GM23338 (cell line): ENCODE data around the gene MRM2. TPM values are rescaled to one million over a fixed set of nuclear protein-coding genes. Genes with fewer than 3 reads are reported as not detected.

Experiments
- ATAC-seq: fragments of 200-7000 bp; cut with Tn5 transposase; 3 replicates; pipeline ENCODE4 v1.9.1; 2020
- DNase-seq: peaks from one replicate; pipeline ENCODE4 v3.0.0-alpha.2; 2015; ENCODE audit warnings: low spot score
- H2AFZ ChIP-seq: fragments of 200-600 bp; sonication (generic); 2 replicates; pipeline ENCODE4 v1.8.0; 2016; ENCODE audit warnings: antibody characterized with exemption, mild to moderate bottlenecking, moderate library complexity
- H3F3A ChIP-seq: fragments of 200-600 bp; sonication (generic); replicated peaks from 2 replicates; pipeline ENCODE4 v1.8.0; 2017; ENCODE audit warnings: antibody characterized with exemption, mixed run types, low read depth
- H3K27ac ChIP-seq: fragments of 200-600 bp; sonication (generic); 2 replicates; pipeline ENCODE4 v1.6.1; 2016; ENCODE audit warnings: low read depth
- H3K27me3 ChIP-seq: fragments of 200-600 bp; sonication (generic); 2 replicates; pipeline ENCODE4 v1.8.0; 2016; ENCODE audit warnings: mild to moderate bottlenecking, mixed run types, moderate library complexity; ENCODE audit not compliant: insufficient read depth
- H3K36me3 ChIP-seq: fragments of 200-600 bp; sonication (generic); 2 replicates; pipeline ENCODE4 v1.8.0; 2016; ENCODE audit warnings: mild to moderate bottlenecking; ENCODE audit not compliant: insufficient read depth
- H3K4me1 ChIP-seq: fragments of 200-600 bp; sonication (generic); 2 replicates; pipeline ENCODE4 v1.8.0; 2016; ENCODE audit warnings: mild to moderate bottlenecking, moderate library complexity; ENCODE audit not compliant: insufficient read depth
- H3K4me2 ChIP-seq: fragments of 200-600 bp; sonication (generic); 2 replicates; pipeline ENCODE4 v1.7.1; 2017; ENCODE audit warnings: mixed run types
- H3K4me3 ChIP-seq: fragments of 200-600 bp; sonication (generic); 2 replicates; pipeline ENCODE4 v1.6.1; 2016; ENCODE audit warnings: mixed run types
- H3K79me2 ChIP-seq: fragments of 200-600 bp; sonication (generic); replicated peaks from 2 replicates; pipeline ENCODE4 v1.8.0; 2017; ENCODE audit warnings: mild to moderate bottlenecking; ENCODE audit not compliant: insufficient read depth
- H3K9me2 ChIP-seq: fragments of 200-600 bp; sonication (generic); 2 replicates; pipeline ENCODE4 v1.8.0; 2017; ENCODE audit not compliant: insufficient read depth
- H4K20me1 ChIP-seq: fragments of 200-600 bp; sonication (generic); replicated peaks from 2 replicates; pipeline ENCODE4 v1.8.0; 2017; ENCODE audit warnings: mild to moderate bottlenecking; ENCODE audit not compliant: insufficient read depth
- H3K27ac Mint-ChIP-seq: 2 replicates; pipeline ENCODE4 v1.8.0; 2020; ENCODE audit warnings: inconsistent platforms, mild to moderate bottlenecking, moderate library complexity, mixed read lengths
- H3K27me3 Mint-ChIP-seq: 3 replicates; pipeline ENCODE4 v1.8.0; 2022; ENCODE audit warnings: low read depth, mild to moderate bottlenecking, moderate library complexity, mixed read lengths, inconsistent platforms; ENCODE audit not compliant: insufficient read depth, poor library complexity
- H3K36me3 Mint-ChIP-seq: 3 replicates; pipeline ENCODE4 v1.8.0; 2021; ENCODE audit warnings: low read depth, mild to moderate bottlenecking, inconsistent platforms, moderate library complexity, mixed read lengths
- H3K4me1 Mint-ChIP-seq: 3 replicates; pipeline ENCODE4 v1.8.0; 2020; ENCODE audit warnings: mild to moderate bottlenecking, inconsistent platforms, mixed read lengths
- H3K4me3 Mint-ChIP-seq: 3 replicates; pipeline ENCODE4 v1.8.0; 2021; ENCODE audit warnings: moderate library complexity, mild to moderate bottlenecking, inconsistent platforms, mixed read lengths
- H3K9me3 Mint-ChIP-seq: 3 replicates; pipeline ENCODE4 v1.8.0; 2020; ENCODE audit warnings: moderate library complexity, mild to moderate bottlenecking, inconsistent platforms, mixed read lengths
- CREB1 ChIP-seq: fragments of 250-450 bp; sonication (Bioruptor Pico); IDR thresholded peaks from 2 replicates; pipeline ENCODE4 v1.5.0; 2020; ENCODE audit warnings: low read depth, mild to moderate bottlenecking, moderate library complexity
- CTCF ChIP-seq, 2 experiments: fragments of 200-600 bp in 1 of 2; sonication (generic) in 1 of 2; conservative IDR thresholded peaks; 2 replicates each; pipeline versions ENCODE4 v1.5.1 to v1.6.1; 2016 to 2017; ENCODE audit warnings: antibody characterized with exemption in 2 of 2, low read depth in 2 of 2, mild to moderate bottlenecking in 2 of 2, moderate library complexity in 1 of 2
- EZH2 ChIP-seq: fragments of 200-600 bp; sonication (generic); IDR thresholded peaks from one replicate; pipeline ENCODE4 v1.8.0; 2017; ENCODE audit warnings: antibody characterized with exemption, mild to moderate bottlenecking, low read depth; ENCODE audit not compliant: unreplicated experiment
- EZH2phosphoT487 ChIP-seq: fragments of 200-600 bp; sonication (generic); IDR thresholded peaks from one replicate; pipeline ENCODE4 v1.8.1; 2018; ENCODE audit warnings: antibody characterized with exemption; ENCODE audit not compliant: unreplicated experiment
- JUNB ChIP-seq: IDR thresholded peaks from one replicate; pipeline ENCODE4 v1.6.1; 2016; ENCODE audit warnings: antibody characterized with exemption; ENCODE audit not compliant: unreplicated experiment
- NANOG ChIP-seq: IDR thresholded peaks from 2 replicates; pipeline ENCODE4 v1.6.1; 2016; ENCODE audit warnings: antibody characterized with exemption, borderline replicate concordance
- POLR2AphosphoS5 ChIP-seq: IDR thresholded peaks from 2 replicates; pipeline ENCODE4 v1.6.1; 2016; ENCODE audit warnings: antibody characterized with exemption, low read depth
- STAT1 ChIP-seq: IDR thresholded peaks from one replicate; pipeline ENCODE4 v1.6.1; 2016; ENCODE audit warnings: antibody characterized with exemption; ENCODE audit not compliant: unreplicated experiment
- ZNF114 ChIP-seq: fragments of 250-450 bp; sonication (Bioruptor Pico); IDR thresholded peaks from 2 replicates; pipeline ENCODE4 v1.5.0; 2020; ENCODE audit warnings: mild to moderate bottlenecking, moderate library complexity
- ZNF331 ChIP-seq: fragments of 250-450 bp; sonication (Bioruptor Pico); IDR thresholded peaks from 2 replicates; pipeline ENCODE4 v1.5.0; 2020; ENCODE audit warnings: low read depth, mild to moderate bottlenecking, moderate library complexity
- polyA plus RNA-seq: library from polyadenylated mRNA; unstranded; fragments of >200 nt; fragmentation: Nextera tagmentation; extraction: Ambion mirVana; gene quantifications from 2 replicates; pipeline ENCODE4 v1.2.1, GENCODE V29; 2016
- total RNA-seq: library from RNA; depleted of rRNA; stranded (reverse); fragments of >200 nt; shearing (Covaris generic); gene quantifications from 2 replicates; pipeline ENCODE4 v1.2.3, GENCODE V29; 2014
- TF ChIP-seq, protein P1 (sequence below): fragments of 250-450 bp; sonication (Bioruptor Pico); IDR thresholded peaks from 2 replicates; pipeline ENCODE4 v1.5.0; 2020; ENCODE audit warnings: mild to moderate bottlenecking, moderate library complexity
- TF ChIP-seq, protein P2 (sequence below): IDR thresholded peaks from one replicate; pipeline ENCODE4 v1.6.1; 2018; ENCODE audit warnings: antibody characterized with exemption; ENCODE audit not compliant: unreplicated experiment
- TF ChIP-seq, protein P3 (sequence below): IDR thresholded peaks from 2 replicates; pipeline ENCODE4 v1.6.1; 2016; ENCODE audit warnings: antibody characterized with exemption

MRM2 gene
- total and polyA plus RNA-seq, 2 experiments from 2014 or later: 30.0 to 37.8 TPM

DNA sequence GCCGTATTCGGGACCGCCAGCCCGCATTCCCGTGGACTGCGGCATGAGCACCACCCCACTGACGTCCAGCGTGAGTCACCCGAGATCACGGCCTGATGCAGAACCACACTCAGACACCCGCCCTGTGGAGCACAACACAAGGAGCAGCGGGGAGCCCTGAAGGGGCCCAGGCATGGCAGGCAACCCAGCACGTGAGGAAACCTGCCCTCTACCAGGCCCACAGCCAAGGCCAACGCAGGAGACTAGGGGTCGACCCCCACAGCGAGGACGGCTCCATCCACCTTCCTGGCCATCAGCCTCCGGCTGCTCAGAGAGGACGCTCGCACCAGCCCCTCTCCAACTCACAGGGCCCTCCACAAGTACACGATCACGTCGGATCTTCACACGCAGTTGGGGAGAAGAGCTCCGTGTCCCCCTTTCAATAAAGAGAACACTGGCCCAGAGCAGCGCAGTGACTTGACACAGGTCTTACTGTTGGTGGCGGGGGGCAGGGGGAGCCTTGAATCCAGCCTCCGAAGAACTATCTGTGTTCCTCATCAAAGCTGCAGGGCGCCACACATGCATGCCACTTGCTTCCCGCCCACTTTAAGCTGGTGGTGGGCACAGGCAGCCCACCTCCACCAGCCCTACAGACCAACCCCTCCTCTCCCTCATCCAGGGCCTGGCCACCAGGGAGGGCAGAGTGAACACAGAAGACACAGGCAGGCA is 31.3 kb downstream of the MRM2 start:
- DNase-seq: no peak
- no peak overlapping the region for H3K4me3 Mint-ChIP-seq
- H3K27me3 ChIP-seq: no peaks in the 10 kb centered on the region
- peaks cover 77% of the 10 kb centered on the region for H3K36me3 Mint-ChIP-seq
- no peaks in the 10 kb centered on the region for H3K4me1 Mint-ChIP-seq
- no peak overlapping the region for H3K27ac ChIP-seq
- H3F3A ChIP-seq: no peaks in the 10 kb centered on the region
- peaks cover 6% of the 10 kb centered on the region; the same call in 1 of the 2 replicates for H3K79me2 ChIP-seq
- no peaks in the 10 kb centered on the region for H3K4me1 ChIP-seq
- TF ChIP-seq, protein P1, sequence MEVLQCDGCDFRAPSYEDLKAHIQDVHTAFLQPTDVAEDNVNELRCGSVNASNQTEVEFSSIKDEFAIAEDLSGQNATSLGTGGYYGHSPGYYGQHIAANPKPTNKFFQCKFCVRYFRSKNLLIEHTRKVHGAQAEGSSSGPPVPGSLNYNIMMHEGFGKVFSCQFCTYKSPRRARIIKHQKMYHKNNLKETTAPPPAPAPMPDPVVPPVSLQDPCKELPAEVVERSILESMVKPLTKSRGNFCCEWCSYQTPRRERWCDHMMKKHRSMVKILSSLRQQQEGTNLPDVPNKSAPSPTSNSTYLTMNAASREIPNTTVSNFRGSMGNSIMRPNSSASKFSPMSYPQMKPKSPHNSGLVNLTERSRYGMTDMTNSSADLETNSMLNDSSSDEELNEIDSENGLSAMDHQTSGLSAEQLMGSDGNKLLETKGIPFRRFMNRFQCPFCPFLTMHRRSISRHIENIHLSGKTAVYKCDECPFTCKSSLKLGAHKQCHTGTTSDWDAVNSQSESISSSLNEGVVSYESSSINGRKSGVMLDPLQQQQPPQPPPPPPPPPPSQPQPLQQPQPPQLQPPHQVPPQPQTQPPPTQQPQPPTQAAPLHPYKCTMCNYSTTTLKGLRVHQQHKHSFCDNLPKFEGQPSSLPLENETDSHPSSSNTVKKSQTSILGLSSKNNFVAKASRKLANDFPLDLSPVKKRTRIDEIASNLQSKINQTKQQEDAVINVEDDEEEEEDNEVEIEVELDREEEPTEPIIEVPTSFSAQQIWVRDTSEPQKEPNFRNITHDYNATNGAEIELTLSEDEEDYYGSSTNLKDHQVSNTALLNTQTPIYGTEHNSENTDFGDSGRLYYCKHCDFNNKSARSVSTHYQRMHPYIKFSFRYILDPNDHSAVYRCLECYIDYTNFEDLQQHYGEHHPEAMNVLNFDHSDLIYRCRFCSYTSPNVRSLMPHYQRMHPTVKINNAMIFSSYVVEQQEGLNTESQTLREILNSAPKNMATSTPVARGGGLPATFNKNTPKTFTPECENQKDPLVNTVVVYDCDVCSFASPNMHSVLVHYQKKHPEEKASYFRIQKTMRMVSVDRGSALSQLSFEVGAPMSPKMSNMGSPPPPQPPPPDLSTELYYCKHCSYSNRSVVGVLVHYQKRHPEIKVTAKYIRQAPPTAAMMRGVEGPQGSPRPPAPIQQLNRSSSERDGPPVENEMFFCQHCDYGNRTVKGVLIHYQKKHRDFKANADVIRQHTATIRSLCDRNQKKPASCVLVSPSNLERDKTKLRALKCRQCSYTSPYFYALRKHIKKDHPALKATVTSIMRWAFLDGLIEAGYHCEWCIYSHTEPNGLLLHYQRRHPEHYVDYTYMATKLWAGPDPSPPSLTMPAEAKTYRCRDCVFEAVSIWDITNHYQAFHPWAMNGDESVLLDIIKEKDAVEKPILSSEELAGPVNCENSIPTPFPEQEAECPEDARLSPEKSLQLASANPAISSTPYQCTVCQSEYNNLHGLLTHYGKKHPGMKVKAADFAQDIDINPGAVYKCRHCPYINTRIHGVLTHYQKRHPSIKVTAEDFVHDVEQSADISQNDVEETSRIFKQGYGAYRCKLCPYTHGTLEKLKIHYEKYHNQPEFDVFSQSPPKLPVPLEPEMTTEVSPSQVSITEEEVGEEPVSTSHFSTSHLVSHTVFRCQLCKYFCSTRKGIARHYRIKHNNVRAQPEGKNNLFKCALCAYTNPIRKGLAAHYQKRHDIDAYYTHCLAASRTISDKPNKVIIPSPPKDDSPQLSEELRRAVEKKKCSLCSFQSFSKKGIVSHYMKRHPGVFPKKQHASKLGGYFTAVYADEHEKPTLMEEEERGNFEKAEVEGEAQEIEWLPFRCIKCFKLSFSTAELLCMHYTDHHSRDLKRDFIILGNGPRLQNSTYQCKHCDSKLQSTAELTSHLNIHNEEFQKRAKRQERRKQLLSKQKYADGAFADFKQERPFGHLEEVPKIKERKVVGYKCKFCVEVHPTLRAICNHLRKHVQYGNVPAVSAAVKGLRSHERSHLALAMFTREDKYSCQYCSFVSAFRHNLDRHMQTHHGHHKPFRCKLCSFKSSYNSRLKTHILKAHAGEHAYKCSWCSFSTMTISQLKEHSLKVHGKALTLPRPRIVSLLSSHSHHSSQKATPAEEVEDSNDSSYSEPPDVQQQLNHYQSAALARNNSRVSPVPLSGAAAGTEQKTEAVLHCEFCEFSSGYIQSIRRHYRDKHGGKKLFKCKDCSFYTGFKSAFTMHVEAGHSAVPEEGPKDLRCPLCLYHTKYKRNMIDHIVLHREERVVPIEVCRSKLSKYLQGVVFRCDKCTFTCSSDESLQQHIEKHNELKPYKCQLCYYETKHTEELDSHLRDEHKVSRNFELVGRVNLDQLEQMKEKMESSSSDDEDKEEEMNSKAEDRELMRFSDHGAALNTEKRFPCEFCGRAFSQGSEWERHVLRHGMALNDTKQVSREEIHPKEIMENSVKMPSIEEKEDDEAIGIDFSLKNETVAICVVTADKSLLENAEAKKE (CRISPR knock-in tag): no peak
- TF ChIP-seq EZH2 (no peak), POLR2AphosphoS5 (no peak), ZNF114 (CRISPR knock-in tag) (no peak), CTCF (conservative IDR thresholded peaks at IDR 0.05; ENCODE audit: low read depth in 2 of 2) (no peak), NANOG (no peak), STAT1 (no peak), JUNB (no peak), ZNF331 (CRISPR knock-in tag) (no peak), CREB1 (CRISPR knock-in tag) (no peak), EZH2phosphoT487 (no peak)
- TF ChIP-seq, protein P2, sequence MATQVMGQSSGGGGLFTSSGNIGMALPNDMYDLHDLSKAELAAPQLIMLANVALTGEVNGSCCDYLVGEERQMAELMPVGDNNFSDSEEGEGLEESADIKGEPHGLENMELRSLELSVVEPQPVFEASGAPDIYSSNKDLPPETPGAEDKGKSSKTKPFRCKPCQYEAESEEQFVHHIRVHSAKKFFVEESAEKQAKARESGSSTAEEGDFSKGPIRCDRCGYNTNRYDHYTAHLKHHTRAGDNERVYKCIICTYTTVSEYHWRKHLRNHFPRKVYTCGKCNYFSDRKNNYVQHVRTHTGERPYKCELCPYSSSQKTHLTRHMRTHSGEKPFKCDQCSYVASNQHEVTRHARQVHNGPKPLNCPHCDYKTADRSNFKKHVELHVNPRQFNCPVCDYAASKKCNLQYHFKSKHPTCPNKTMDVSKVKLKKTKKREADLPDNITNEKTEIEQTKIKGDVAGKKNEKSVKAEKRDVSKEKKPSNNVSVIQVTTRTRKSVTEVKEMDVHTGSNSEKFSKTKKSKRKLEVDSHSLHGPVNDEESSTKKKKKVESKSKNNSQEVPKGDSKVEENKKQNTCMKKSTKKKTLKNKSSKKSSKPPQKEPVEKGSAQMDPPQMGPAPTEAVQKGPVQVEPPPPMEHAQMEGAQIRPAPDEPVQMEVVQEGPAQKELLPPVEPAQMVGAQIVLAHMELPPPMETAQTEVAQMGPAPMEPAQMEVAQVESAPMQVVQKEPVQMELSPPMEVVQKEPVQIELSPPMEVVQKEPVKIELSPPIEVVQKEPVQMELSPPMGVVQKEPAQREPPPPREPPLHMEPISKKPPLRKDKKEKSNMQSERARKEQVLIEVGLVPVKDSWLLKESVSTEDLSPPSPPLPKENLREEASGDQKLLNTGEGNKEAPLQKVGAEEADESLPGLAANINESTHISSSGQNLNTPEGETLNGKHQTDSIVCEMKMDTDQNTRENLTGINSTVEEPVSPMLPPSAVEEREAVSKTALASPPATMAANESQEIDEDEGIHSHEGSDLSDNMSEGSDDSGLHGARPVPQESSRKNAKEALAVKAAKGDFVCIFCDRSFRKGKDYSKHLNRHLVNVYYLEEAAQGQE: no peak
- TF ChIP-seq, protein P3, sequence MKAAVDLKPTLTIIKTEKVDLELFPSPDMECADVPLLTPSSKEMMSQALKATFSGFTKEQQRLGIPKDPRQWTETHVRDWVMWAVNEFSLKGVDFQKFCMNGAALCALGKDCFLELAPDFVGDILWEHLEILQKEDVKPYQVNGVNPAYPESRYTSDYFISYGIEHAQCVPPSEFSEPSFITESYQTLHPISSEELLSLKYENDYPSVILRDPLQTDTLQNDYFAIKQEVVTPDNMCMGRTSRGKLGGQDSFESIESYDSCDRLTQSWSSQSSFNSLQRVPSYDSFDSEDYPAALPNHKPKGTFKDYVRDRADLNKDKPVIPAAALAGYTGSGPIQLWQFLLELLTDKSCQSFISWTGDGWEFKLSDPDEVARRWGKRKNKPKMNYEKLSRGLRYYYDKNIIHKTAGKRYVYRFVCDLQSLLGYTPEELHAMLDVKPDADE: no peak
- peaks cover 3% of the 10 kb centered on the region for H3K27me3 Mint-ChIP-seq
- H3K36me3 ChIP-seq: peaks cover 14% of the 10 kb centered on the region
- no peak for ATAC-seq
- H3K9me2 ChIP-seq: no peaks in the 10 kb centered on the region
- H2AFZ ChIP-seq: no peak overlapping the region
- 0 out of 2 replicates have a peak, but pooled peaks cover 6% of the 10 kb centered on the region for H4K20me1 ChIP-seq
- peak overlapping the region; percentile 41; the same call in 1 of the 2 replicates for H3K27ac Mint-ChIP-seq
- H3K9me3 Mint-ChIP-seq: no peaks in the 10 kb centered on the region
- H3K4me2 ChIP-seq: no peak overlapping the region
- H3K4me3 ChIP-seq: no peak overlapping the region
